Stimulated activated CD8-positive, alpha-beta memory T cell treated with anti-CD3 and anti-CD28 coated beads, Interleukin-7, amount 100 ng/mL, for 4 hours (primary cell): ENCODE measurements around the gene HEPACAM.

Experiments
- DNase-seq, 2 donors: peaks; one replicate each; pipeline ENCODE4 v3.0.0-alpha.2; 2020; ENCODE audit warnings: low read depth in 2 of 2

HEPACAM gene

GRCh38 chr11:124899383-124900145 is 36.3 kb downstream of the HEPACAM start:
- DNase-seq = no peak

GRCh38 chr11:124898711-124899110 is 37.1 kb downstream of the HEPACAM start:
- no peak for DNase-seq

- DNase-seq = no peak
Observed at GRCh38 chr11:124898263-124898680, 37.6 kb downstream of the HEPACAM start.

GRCh38 chr11:124897674-124898262 is 38.1 kb downstream of the HEPACAM start, which contains the start of gene ROBO4:
ROBO4 (minus strand) TSS chr11:124897865; CDS start chr11:124897795, 70 bp downstream.
- no peak for DNase-seq

- DNase-seq = no peak
Observed at GRCh38 chr11:124896821-124897391, 38.9 kb downstream of the HEPACAM start.

GRCh38 chr11:124896071-124896750 is 39.6 kb downstream of the HEPACAM start:
- DNase-seq = no peak

GRCh38 chr11:124895471-124895971 is 40.3 kb downstream of the HEPACAM start:
- DNase-seq = no peak

GRCh38 chr11:124894606-124895430 is 41.0 kb downstream of the HEPACAM start:
- no peak for DNase-seq

GRCh38 chr11:124893781-124894401 is 42.0 kb downstream of the HEPACAM start:
- no peak for DNase-seq

- no peak for DNase-seq
Observed at GRCh38 chr11:124892750-124893454, 42.9 kb downstream of the HEPACAM start.

- no peak for DNase-seq
Observed at GRCh38 chr11:124892146-124892545, 43.7 kb downstream of the HEPACAM start.

GRCh38 chr11:124891373-124891861 is 44.4 kb downstream of the HEPACAM start:
- DNase-seq = no peak

- DNase-seq = no peak
Observed at GRCh38 chr11:124890683-124891372, 45.0 kb downstream of the HEPACAM start.

- no peak for DNase-seq
Observed at GRCh38 chr11:124890151-124890550, 45.7 kb downstream of the HEPACAM start.

GRCh38 chr11:124889191-124890091 is 46.4 kb downstream of the HEPACAM start:
- DNase-seq = no peak

- no peak for DNase-seq
Observed at GRCh38 chr11:124887667-124888013, 48.2 kb downstream of the HEPACAM start.

- DNase-seq = no peak
Observed at GRCh38 chr11:124886978-124887666, 48.7 kb downstream of the HEPACAM start.

GRCh38 chr11:124886476-124886875 is 49.4 kb downstream of the HEPACAM start:
- DNase-seq = no peak
